IMR-90 (cell line): Measurements from ENCODE around the gene GXYLT1. TPM values are rescaled to one million over a fixed set of nuclear protein-coding genes. Genes with fewer than 3 reads are reported as not detected.

ENCODE experiments used
- ATAC-seq: fragments of 200-7000 bp; cut with Tn5 transposase; 2 replicates; pipeline ENCODE4 v1.9.1; 2020; ENCODE audit warnings: low read depth, mild to moderate bottlenecking, moderate library complexity
- BruUV-seq: library from RNA; stranded (reverse); fragments of 400-500 nt; replicated peaks from 2 replicates; lab custom pipeline; 2021; lab: Mats Ljungman, UMichigan
- CTCF ChIA-PET: fragments of 300-600 bp; formaldehyde crosslinking; extraction: SDS; loops from one replicate; lab custom pipeline; 2021; ENCODE audit warnings: antibody characterized with exemption; lab: Yijun Ruan, JAX
- POLR2A ChIA-PET: fragments of 300-600 bp; sonication (Branson Sonifier 250); formaldehyde crosslinking; loops from one replicate; lab custom pipeline; 2022; ENCODE audit warnings: antibody characterized with exemption; ENCODE audit not compliant: unreplicated experiment; lab: Charles Lee
- DNase-seq: peaks from one replicate; pipeline ENCODE4 v3.0.0; 2013
- H2AFZ ChIP-seq: replicated peaks from 2 replicates; pipeline ENCODE3; 2013; ENCODE audit warnings: low read length, mild to moderate bottlenecking; ENCODE audit not compliant: poor library complexity
- H2AK5ac ChIP-seq: 2 replicates; pipeline ENCODE4 v1.6.1; 2013; ENCODE audit warnings: low read depth, low read length, inconsistent platforms
- H2AK9ac ChIP-seq: replicated peaks from 2 replicates; pipeline ENCODE3; 2013; ENCODE audit warnings: mild to moderate bottlenecking, low read depth, low read length, moderate library complexity; ENCODE audit not compliant: poor library complexity
- H2BK120ac ChIP-seq: 2 replicates; pipeline ENCODE4 v1.6.1; 2013; ENCODE audit warnings: low read depth, low read length, inconsistent platforms
- H2BK15ac ChIP-seq: 3 replicates; pipeline ENCODE4 v1.6.1; 2013; ENCODE audit warnings: low read depth, low read length, inconsistent platforms
- H2BK20ac ChIP-seq: 2 replicates; pipeline ENCODE4 v1.6.1; 2013; ENCODE audit warnings: low read depth, mild to moderate bottlenecking, inconsistent platforms, low read length, moderate library complexity
- H2BK5ac ChIP-seq: 2 replicates; pipeline ENCODE4 v1.6.1; 2013; ENCODE audit warnings: mild to moderate bottlenecking, low read depth, low read length, inconsistent platforms; ENCODE audit not compliant: poor library complexity, severe bottlenecking
- H3K14ac ChIP-seq: replicated peaks from 2 replicates; pipeline ENCODE4 v1.6.1; 2013; ENCODE audit warnings: low read depth, low read length, inconsistent platforms
- H3K18ac ChIP-seq: 2 replicates; pipeline ENCODE4 v1.6.1; 2013; ENCODE audit warnings: low read depth, low read length, control low read depth
- H3K23ac ChIP-seq: 2 replicates; pipeline ENCODE4 v1.6.1; 2013; ENCODE audit warnings: low read depth, low read length, inconsistent platforms
- H3K27ac ChIP-seq: 2 replicates; pipeline ENCODE4 v1.5.1; 2013; ENCODE audit warnings: mild to moderate bottlenecking, control low read depth, low read length; ENCODE audit not compliant: insufficient read depth
- H3K27me3 ChIP-seq: 2 replicates; pipeline ENCODE4 v1.6.1; 2013; ENCODE audit warnings: low read length; ENCODE audit not compliant: control insufficient read depth, insufficient read depth
- H3K36me3 ChIP-seq: 2 replicates; pipeline ENCODE4 v1.6.1; 2013; ENCODE audit warnings: low read length, mixed read lengths; ENCODE audit not compliant: control insufficient read depth, insufficient read depth
- H3K4ac ChIP-seq: 2 replicates; pipeline ENCODE4 v1.6.1; 2013; ENCODE audit warnings: low read depth, low read length, inconsistent platforms
- H3K4me1 ChIP-seq: 2 replicates; pipeline ENCODE4 v1.6.1; 2013; ENCODE audit warnings: low read length, mixed read lengths; ENCODE audit not compliant: control insufficient read depth, insufficient read depth
- H3K4me2 ChIP-seq: 2 replicates; pipeline ENCODE4 v1.6.1; 2013; ENCODE audit warnings: low read depth, mild to moderate bottlenecking, control low read depth, low read length, moderate library complexity
- H3K4me3 ChIP-seq: 2 replicates; pipeline ENCODE4 v1.5.1; 2013; ENCODE audit warnings: low read depth, mild to moderate bottlenecking, control low read depth, low read length, moderate library complexity; ENCODE audit not compliant: insufficient read depth
- H3K56ac ChIP-seq: 2 replicates; pipeline ENCODE4 v1.6.1; 2013; ENCODE audit warnings: low read length, inconsistent platforms; ENCODE audit not compliant: insufficient read depth; ENCODE audit errors: extremely low read depth
- H3K79me1 ChIP-seq, 2 experiments: 2 replicates each; pipeline ENCODE4 v1.6.1; 2013; ENCODE audit warnings: low read length in 2 of 2, inconsistent platforms in 1 of 2, low read depth in 1 of 2
- H3K9ac ChIP-seq: 2 replicates; pipeline ENCODE4 v1.6.1; 2013; ENCODE audit warnings: low read depth, low read length, control low read depth
- H3K9me1 ChIP-seq: 2 replicates; pipeline ENCODE4 v1.6.1; 2013; ENCODE audit warnings: low read length, inconsistent platforms; ENCODE audit not compliant: insufficient read depth
- H3K9me3 ChIP-seq: 2 replicates; pipeline ENCODE4 v1.6.1; 2013; ENCODE audit warnings: low read length; ENCODE audit not compliant: control insufficient read depth, insufficient read depth
- H4K20me1 ChIP-seq: 2 replicates; pipeline ENCODE4 v1.6.1; 2013; ENCODE audit warnings: low read length, inconsistent platforms; ENCODE audit not compliant: insufficient read depth
- H4K5ac ChIP-seq: 2 replicates; pipeline ENCODE4 v1.6.1; 2013; ENCODE audit warnings: mild to moderate bottlenecking, low read depth, low read length, control low read depth
- H4K8ac ChIP-seq, 2 experiments: 2 replicates each; pipeline ENCODE4 v1.6.1; 2013; ENCODE audit warnings: low read depth in 2 of 2, low read length in 2 of 2, control low read depth in 1 of 2, inconsistent platforms in 1 of 2
- H4K91ac ChIP-seq: 2 replicates; pipeline ENCODE4 v1.6.1; 2013; ENCODE audit warnings: low read depth, low read length, inconsistent platforms; ENCODE audit not compliant: insufficient read depth
- CEBPB ChIP-seq: IDR thresholded peaks from 2 replicates; pipeline ENCODE4 v1.6.1; 2012; ENCODE audit warnings: low read depth, low read length, improper control_type of control experiment
- CHD1 ChIP-seq: IDR thresholded peaks from 2 replicates; pipeline ENCODE4 v1.6.1; 2012; ENCODE audit warnings: low read depth, low read length, improper control_type of control experiment
- CTCF ChIP-seq: conservative IDR thresholded peaks from 2 replicates; pipeline ENCODE4 v1.5.1; 2012; ENCODE audit warnings: mild to moderate bottlenecking, low read depth, low read length, improper control_type of control experiment
- ELK1 ChIP-seq: fragments of 150-350 bp; IDR thresholded peaks from 2 replicates; pipeline ENCODE4 v1.6.1; 2016; ENCODE audit warnings: low read depth, mild to moderate bottlenecking, low read length, moderate library complexity, borderline replicate concordance
- FOS ChIP-seq: fragments of 150-350 bp; IDR thresholded peaks from 2 replicates; pipeline ENCODE4 v1.6.1; 2016; ENCODE audit warnings: low read depth, low read length
- POLR2A ChIP-seq: IDR thresholded peaks from 2 replicates; pipeline ENCODE4 v1.6.1; 2012; ENCODE audit warnings: mild to moderate bottlenecking, low read depth, low read length
- SMC3 ChIP-seq: fragments of 150-350 bp; IDR thresholded peaks from 2 replicates; pipeline ENCODE4 v1.6.1; 2016; ENCODE audit warnings: low read depth, mild to moderate bottlenecking, antibody characterized with exemption, low read length, moderate library complexity
- USF2 ChIP-seq: fragments of 150-350 bp; IDR thresholded peaks from 2 replicates; pipeline ENCODE4 v1.6.1; 2017; ENCODE audit warnings: mild to moderate bottlenecking, antibody characterized with exemption, low read length, low read depth
- WGBS, 2 experiments: methylation state at CpG; one replicate each; pipeline versions ENCODE4 v1.1.5 to v1.1.7; 2013; ENCODE audit warnings: missing lambda C conversion rate in 2 of 2; ENCODE audit not compliant: insufficient read length in 1 of 2; ENCODE audit errors: extremely low coverage in 2 of 2; 5-methylcytosine and 5-hydroxymethylcytosine counted together
- dilution Hi-C: fragments of 300-500 bp; cut with HindIII; formaldehyde crosslinking; loops from one replicate; pipeline ENCODE4 v1.14.3; 2018; ENCODE audit warnings: low sequenced_read_pairs; ENCODE audit not compliant: unreplicated experiment
- in situ Hi-C: fragments of 300-500 bp; cut with MboI; formaldehyde crosslinking; loops from 3 replicates; pipeline ENCODE4 v1.14.3; 2019; ENCODE audit warnings: low sequenced_read_pairs, inconsistent platforms, mixed read lengths
- intact Hi-C: fragments of 100-400 bp; cut with micrococcal nuclease; formaldehyde crosslinking; loops from 2 replicates; pipeline ENCODE4 v1.10.0; 2022
- polyA plus RNA-seq, 3 experiments: library from polyadenylated mRNA; depleted of rRNA; stranded (reverse); fragments of >200 nt; gene quantifications; 2 replicates each; pipeline ENCODE4 v1.2.3, GENCODE V29; 2012; ENCODE audit warnings: low replicate concordance in 1 of 3
- total RNA-seq: library from RNA; depleted of rRNA; stranded (reverse); fragments of >200 nt; gene quantifications from 2 replicates; pipeline ENCODE4 v1.2.3, GENCODE V29; 2012

The GXYLT1 gene
- total and polyA plus RNA-seq, 2 of the 4 experiments (the other 2 are of a cell fraction), result 8.5 to 8.6 TPM

- Histone ChIP-seq H3K27me3 (no peaks in the 10 kb centered on the region), H2BK120ac (no peak overlapping the region), H4K8ac (no peak overlapping the region), H3K23ac (no peak overlapping the region), H3K4me3 (no peak overlapping the region), H2AFZ (no peak overlapping the region), H4K20me1 (no peaks in the 10 kb centered on the region; the same call in 1 of the 2 replicates), H3K9ac (no peak overlapping the region), H3K18ac (no peak overlapping the region), H3K9me3 (no peaks in the 10 kb centered on the region), H2AK5ac (no peak overlapping the region), H2BK15ac (no peak overlapping the region), H4K5ac (no peak overlapping the region), H3K36me3 (peaks cover 4% of the 10 kb centered on the region), H3K56ac (no peak overlapping the region), H3K4me2 (no peak overlapping the region), H3K4me1 (peaks cover 4% of the 10 kb centered on the region), H3K4ac (no peak overlapping the region), H3K14ac (no peak overlapping the region), H2BK5ac (no peak overlapping the region), H3K9me1 (0 out of 2 replicates have a peak, but pooled peaks cover 2% of the 10 kb centered on the region), H2BK20ac (no peak overlapping the region), H4K91ac (no peak overlapping the region), H3K27ac (no peak overlapping the region), H2AK9ac (no peak overlapping the region), H3K79me1 (peaks cover 3% of the 10 kb centered on the region in 2 experiments; a peak in 2 of 4 replicates)
- ChIA-PET POLR2A (interaction anchor here (0.6 kb wide), 1 partner anchor 1182 kb away, joined by 3 read pairs; no protein-coding TSS in a partner anchor), CTCF (no interaction called here)
- no peak for TF ChIP-seq FOS
- no peak for TF ChIP-seq POLR2A
- TF ChIP-seq CEBPB, result no peak
- TF ChIP-seq CHD1, result no peak
- TF ChIP-seq CTCF, result no peak
- TF ChIP-seq SMC3, result no peak
- TF ChIP-seq USF2, result no peak
- TF ChIP-seq ELK1, result no peak
- intact Hi-C loops (no loop called here), dilution Hi-C loops (no loop called here), in situ Hi-C loops (no loop called here)
- no CpG with 5 or more reads among the region's 1 CpG for WGBS, 2 experiments
- ATAC-seq (no peak), DNase-seq (no peak)
- no TSS peak for BruUV-seq
Observed at GRCh38 chr12:42161529-42161928, 16.9 kb upstream of the GXYLT1 start.
